ENCODE data around the gene KIAA1217. TPM values are rescaled to one million over a fixed set of nuclear protein-coding genes. Genes with fewer than 3 reads are reported as not detected.

KIAA1217 gene
- polyA plus RNA-seq, 3 donors = 73.9 to 84.0 (median 74.2) TPM

DNA sequence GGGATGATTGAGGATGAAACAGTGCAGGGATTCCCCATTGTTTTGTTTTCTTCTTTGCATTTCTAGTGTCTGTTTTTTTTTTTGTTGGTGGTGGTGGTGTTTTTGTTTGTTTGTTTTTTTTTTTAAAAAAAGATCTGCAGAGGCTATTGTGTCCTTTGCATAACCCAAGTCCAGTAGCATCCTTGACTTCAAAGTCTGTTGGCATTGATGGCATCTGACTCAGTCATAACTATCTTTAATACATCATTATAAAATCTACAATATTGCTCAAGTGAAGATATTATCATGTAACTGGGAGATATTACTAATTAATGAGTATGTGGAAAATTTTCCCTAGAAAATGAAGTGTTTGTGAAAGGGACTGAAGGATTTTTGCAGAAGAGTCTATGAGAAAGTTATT, 70.2 kb downstream of the KIAA1217 start:
- no peak for DNase-seq (ENCODE audit: low read depth in 3 of 3, low spot score in 2 of 3)

DNA sequence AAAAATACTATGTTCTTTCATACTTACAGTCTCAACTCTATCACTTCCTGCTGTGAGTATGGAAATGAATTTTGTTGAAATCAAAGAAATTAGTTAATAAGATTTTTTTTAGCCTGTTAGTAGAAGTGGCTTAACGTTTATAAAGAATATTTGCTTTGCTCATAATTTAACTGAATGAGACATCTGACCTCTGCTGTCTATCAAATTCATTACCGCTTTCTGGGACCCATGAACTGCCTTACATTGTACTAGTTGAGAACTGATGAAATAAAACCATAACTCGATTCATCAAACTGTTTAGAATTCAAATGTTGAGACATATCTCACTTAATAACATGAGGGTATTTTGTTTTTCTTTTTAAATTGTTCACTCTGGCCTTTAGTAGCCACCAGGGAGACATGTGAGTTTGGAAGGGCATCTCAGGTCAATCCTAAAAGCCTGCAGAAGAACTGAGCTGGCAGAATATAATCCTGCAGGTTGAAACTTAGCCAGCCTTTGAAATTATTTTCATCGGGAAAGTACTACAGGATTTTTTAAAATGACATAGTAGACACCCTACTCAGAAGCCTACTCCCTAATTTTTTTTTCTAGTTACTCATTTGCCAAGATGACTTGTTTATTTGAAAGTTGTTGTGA, 78.7 kb downstream of the KIAA1217 start:
- DNase-seq (ENCODE audit: low read depth in 3 of 3, low spot score in 2 of 3) = no peak

DNA sequence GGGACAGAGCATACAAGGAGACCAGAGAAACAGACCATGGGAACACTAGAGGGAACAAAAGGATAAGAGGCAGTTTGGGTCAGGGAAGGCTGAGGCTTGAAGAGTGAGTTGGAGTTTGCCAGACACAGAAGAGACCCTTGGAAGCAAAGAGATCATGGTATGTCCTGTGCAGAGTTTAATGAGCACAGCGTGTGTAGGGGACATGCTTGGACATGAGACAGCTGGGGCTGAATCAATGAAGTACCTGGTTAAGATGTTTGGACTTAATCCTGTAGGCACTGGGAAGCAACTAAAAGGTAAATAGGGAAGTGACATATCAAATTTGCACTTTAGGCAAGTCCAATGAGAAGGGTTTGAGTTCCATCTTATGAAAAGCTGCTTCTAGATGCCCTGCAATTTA, 79.6 kb downstream of the KIAA1217 start:
- DNase-seq (ENCODE audit: low read depth in 3 of 3, low spot score in 2 of 3) = no peak

DNA sequence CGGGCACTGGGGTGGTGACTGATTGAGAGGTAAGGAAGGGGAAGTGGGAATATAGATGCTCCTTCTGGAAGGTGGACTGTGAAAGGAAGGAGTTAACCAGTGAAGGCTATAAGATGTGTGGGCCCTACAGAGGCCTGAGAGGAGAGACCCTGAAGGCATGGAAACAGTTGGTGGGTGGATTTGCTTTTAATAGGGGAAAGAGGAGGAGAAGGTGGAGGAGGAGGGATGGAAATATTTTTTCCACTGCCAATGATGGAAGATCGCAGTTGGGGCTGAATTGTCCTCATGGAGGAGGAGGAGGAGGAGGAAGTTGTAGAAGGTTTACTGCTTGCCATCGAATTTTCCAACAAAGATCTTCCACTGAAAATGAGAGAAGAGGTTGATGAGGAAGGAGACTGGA, 80.3 kb downstream of the KIAA1217 start:
- no peak for DNase-seq (ENCODE audit: low read depth in 3 of 3, low spot score in 2 of 3)

DNA sequence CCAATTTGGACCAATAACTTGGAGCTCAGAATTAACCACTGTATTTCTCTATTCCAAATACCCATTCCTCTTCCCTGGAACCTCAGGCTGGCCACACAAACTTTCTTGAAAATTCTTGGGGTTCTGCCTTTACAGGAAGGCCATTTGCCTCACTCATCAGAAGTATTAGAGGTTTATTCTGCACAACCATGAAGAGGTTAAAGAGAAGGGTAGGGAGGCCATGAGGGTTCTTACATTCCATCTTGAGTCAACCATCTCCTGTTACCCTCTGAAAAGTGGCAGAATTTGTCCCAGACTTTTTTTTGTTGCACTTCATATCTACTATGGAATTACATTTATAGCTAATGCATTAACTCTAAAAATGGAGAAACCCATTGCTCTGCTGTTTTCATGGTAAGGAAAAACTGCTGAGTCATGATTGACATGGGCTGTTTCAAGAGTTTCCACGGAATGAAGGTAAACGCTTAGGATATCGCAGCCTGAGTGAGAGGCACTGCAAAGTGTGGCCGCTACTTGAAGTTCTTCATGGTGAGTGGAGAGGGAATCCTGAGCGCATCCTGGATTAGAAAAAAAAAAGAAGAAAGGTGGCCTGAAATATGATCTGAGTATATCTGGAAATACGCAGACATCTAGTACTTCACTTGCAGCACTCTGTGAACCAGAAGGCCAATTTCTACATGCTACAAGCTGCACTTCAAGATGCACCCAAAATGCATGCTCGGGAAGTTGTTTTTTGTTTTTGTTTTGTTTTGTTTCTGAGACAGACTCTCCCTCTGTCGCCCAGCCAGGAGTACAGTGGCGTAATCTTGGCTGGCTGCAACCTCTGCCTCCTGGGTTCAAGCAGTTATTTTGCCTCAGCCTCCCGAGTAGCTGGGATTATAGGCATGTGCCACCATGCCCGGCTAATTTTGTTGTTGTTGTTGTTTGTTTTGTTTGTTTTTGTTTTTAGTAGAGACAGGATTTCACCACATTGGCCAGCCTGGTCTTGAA, 83.7 kb downstream of the KIAA1217 start:
- DNase-seq (ENCODE audit: low read depth in 3 of 3, low spot score in 2 of 3) = no peak

DNA sequence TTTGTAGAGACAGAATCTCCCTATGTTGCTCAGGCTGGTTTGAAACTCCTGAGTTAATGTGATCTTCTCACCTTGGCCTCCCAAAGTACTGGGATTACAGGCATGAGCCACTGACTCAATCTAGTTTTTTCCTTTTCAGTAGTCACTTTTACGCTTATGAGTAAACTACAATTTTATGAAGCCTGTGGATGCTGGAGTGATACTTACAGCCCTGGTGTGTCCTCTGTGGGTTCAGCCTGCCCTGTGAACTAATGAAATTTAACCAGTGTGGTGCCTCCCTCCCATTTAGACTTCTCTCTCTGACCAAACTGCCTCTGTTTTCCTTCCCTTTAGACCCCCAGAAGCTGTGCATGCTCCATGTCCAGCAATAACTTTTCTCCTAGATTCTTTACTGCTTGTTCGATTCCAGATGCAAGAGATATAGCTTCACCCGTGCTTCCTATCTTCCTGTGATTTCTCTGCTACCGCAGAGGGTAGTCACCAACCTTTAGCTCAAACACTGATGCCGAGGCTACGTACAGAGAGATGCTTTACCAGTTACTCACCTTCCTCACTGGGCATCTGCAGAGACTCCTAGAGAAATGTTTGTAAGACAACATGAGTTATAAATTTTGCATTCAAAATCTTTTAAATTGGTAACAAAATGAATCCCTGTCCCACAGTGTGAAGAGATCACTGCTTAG, 90.8 kb downstream of the KIAA1217 start:
- DNase-seq (ENCODE audit: low read depth in 3 of 3, low spot score in 2 of 3) = no peak

DNA sequence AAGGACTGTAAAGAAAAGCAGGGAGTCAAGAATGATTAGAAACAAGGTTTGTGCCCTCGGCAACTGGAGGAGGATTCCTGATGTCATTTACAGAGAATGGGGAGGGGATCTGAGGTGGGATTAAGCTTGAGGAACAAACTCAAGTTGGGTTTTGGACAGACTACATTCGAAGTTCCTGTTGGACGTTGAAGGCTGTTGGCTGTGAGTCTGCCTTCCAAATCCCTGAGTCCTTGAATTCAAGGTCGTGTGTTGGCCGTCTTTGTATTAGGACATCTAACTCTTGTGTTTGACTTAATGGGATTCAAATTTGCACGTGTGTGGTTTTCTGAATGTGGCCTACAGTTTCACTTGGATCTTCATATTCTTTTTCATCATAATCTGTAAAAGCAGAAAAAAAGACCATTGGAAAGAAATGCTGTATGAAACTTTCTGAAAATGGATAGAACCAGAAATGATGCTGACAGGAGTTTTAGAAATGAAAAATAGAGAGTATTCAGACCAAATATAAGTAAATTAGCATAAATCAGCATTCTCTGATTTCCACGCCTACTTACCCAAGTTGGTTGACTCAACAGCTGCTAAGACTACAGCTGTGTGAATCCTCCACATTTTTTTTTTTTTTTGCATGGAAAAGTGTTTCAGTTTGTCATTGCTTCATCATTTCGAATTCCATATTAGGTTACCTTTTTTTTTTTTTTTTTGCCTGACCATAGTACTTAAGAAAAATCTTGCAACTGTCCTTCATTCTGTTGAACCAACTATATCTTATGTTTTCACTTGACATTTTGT, 94.8 kb downstream of the KIAA1217 start:
- DNase-seq (ENCODE audit: low read depth in 3 of 3, low spot score in 2 of 3) = no peak

DNA sequence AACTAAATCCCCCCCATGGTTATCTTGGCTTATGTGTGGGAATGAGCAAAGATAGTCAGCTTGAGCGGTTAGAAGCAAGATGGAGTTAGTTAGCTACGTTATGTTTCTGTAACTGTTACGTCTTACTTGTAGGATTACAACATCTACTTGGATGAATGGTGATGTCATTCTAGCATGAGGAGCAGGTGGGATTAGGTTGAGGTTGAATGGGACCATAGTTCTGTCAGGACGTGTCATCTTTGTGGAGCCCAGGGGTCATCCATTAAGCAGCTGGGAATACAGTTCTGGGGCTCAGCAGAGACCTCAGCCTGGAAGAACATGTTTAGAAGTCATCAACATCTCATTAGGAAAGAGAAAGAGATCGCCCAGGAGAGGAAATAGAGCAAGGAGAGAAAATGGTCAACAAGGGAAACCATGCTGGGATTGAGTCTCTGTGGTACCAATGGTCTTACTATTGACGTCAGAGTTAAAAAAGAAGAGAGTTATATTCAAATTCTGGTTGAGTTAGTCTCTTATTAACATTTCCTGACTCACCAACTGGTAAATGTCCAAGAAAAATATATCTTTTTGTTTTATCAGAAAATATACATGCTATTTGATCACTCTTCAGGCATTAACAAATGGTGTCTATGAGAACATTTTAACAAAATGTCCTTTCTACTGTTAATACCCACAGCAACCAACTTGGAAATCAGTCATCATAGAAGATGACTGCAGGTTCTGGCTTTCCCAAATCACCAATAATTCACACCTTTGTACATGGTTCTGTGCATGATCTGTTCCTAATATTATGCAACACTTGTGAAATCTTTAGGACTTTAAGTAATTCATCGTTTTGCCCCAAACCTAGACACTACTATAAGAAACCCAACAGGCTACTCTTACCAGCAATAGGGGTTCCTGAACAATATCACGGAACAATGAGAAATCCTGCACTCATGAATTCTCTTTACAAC, 96.9 kb downstream of the KIAA1217 start:
- no peak for DNase-seq (ENCODE audit: low read depth in 3 of 3, low spot score in 2 of 3)

DNA sequence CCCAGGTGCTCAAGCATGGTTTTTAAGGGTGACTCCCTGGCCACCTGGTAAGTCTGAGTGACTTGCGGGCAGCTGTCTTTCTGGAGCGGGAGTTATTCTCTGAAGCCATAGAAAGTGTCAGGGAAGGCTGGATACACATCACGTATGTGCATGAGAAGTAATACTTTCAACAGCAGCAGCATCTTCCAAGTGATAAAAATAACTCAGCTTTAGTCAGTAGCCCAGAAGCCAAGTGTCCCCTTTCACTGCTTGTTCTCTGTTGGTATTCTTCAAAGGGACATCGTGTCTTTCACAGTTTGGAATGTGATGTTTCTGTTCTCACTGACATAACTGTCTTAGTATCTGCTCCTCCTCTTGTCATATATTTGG, 97.6 kb downstream of the KIAA1217 start:
- no peak for DNase-seq (ENCODE audit: low read depth in 3 of 3, low spot score in 2 of 3)

DNA sequence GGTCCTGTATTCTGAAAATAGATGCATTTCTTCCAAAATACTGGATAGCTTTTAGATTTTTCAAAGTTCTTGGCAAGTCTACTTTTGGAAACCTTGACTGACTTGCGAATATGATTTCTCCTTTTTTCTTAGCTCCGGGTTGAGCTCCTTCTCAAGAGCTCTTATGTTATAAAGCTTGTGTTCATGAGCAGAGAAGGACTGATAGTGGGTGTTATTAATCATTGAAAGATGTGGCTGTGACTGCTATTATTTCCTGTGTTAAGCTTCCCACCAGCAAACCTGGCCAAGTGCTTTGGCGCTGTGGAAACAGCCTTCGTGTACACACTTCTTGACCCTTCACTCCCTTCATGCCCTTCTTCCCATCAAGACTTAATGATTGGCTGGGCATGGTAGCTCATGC, 98.2 kb downstream of the KIAA1217 start:
- DNase-seq (ENCODE audit: low read depth in 3 of 3, low spot score in 2 of 3) = no peak

DNA sequence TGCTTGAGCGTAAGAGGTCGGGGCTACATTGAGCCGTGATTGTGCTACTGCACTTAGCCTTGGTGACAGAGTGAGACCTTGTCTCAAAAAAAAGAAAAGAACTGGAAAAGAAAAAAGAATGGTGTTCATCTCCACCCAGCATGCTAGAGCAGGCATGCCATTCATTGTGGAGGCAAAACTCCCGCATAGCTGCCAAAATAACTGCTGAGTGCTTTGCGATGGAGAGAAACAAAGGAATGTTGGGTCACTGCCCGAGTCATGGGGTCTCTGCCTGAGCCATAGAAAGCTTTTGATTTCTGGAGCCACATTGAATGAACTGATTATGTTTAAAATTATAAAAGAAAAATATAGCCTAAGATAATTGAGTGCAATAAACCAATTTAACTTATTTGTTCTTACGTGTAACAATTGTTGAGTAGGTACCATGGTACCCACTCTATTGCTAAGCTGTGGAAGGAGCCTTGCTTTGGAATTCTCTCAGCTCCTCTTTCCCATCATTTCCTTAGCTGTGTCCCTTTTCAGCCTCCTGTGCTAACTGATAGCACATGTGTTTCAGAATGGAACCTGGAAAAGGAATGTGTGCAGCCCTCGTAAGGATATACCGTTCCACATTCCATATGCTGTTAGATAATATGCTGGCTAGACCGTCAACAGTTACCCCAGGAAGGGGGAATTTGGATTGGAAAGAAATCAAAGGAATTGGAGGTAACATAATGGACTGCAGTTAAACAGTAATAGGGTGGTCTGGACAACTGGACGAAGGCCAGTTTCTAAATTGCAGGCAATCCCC, 99.0 kb downstream of the KIAA1217 start:
- no peak for DNase-seq (ENCODE audit: low read depth in 3 of 3, low spot score in 2 of 3)

DNA sequence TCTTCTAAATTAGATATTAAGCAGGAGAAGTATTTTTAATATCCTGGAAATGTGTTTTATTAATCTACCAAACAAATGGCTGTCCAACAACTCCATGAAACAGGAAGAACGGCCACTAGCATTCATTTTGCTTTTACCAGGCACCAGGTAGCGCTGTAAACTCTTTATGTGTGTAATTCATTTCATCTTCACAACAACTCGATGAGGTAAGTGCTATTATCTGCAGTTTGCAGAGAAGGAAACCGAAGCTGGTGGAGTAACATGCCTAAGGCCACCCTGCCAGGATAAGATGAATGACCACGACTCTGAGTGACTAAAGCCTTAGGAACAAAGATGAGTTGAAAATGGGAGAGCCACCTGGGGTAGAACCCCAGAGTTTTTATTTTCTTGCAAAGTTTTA, 101.2 kb downstream of the KIAA1217 start:
- no peak for DNase-seq (ENCODE audit: low read depth in 3 of 3, low spot score in 2 of 3)

DNA sequence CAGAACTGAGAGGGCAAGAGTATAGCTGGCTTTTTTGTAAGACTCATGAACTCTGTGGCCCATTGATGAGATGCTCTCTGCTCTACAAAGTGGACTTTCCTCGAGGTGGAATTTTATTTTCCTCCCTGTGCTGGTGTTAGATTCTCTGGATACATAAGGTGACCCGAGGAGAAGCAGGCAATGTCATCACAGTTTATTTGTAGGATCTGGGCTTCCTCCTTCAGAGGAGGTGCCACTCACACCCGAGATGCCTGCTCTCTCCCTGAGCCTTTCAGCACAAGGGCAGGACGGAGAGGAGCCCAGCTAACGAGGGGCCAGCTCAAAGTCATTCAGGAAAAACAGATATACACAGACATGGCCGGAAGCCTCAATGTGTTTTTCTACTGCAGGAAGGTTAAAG, 103.0 kb downstream of the KIAA1217 start:
- DNase-seq (ENCODE audit: low read depth in 3 of 3, low spot score in 2 of 3) = no peak

DNA sequence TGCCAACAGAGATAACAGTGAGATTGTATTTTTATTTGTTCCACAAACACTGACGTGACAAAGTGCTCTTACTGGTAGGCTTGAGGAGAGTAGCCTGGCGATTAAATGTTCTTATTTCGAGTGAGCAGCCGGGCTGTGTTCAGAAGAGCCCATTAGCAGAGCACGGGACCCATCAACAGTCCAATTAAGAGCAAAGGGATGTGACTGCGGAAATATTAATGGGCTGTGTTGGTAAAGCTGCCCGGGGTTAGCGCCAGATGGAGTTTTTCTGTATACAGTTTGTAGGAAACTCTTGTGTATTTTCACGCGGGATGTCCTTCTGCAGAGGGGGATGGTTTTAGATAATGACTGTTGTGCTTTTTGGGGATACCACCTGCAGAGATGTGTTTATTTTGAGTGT, 104.3 kb downstream of the KIAA1217 start:
- no peak for DNase-seq (ENCODE audit: low read depth in 3 of 3, low spot score in 2 of 3)

DNA sequence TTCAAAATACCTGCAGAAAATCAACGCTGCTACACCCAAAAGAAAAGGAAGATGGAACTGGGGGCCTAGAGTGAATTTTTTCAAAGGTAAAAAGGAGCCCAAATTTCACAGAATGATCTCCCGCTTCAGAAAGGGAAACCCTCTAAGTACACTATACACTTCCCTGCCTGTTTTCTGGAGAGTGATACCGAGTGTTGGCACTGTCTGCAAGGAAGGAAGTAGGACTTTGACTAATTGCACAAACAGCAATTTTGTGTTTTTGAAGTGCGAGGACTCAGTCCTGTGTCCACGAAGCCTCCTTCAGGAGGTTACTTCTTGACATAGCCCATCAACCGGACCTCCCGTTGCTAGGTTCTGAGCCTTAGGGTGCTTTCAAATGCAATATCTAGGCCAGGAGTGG, 106.3 kb downstream of the KIAA1217 start:
- DNase-seq (ENCODE audit: low read depth in 3 of 3, low spot score in 2 of 3) = no peak

DNA sequence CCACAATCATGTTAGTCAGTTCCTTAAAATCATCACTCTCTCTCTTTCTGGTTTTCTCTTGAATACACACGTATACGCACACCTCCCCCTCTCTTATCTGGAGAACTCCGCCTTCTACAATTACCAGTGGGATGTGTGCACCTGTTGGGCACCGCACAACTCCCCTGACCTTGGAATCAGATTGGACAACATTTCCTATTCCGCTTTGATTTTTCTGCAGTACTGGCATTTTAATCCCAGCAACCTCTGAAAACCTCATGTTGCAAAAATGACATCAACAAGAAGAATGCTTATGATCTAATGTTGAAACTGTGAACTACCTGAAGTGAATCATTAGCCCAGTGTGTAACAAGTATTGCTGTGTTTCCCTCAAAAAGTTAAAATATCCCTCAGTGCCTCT, 109.6 kb downstream of the KIAA1217 start:
- no peak for DNase-seq (ENCODE audit: low read depth in 3 of 3, low spot score in 2 of 3)

DNA sequence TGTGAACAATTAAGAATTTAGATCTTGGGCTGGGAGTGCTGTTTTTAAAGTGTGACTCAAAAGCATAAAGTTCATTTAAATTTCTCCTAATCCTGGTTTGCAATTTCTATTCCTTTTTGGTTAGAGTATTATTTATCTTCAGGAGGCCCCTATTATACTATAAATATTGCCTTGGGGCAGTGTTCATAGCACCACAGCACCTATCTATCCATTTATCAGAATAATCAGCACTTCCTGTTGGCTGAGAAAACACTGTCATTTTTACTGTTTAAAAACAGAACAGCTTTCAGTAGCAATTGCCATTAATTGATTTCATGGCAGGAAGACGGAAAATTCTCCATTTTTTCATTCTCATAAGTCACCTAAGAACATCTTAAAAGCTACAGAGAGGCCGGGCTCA, 111.4 kb downstream of the KIAA1217 start:
- DNase-seq (ENCODE audit: low read depth in 3 of 3, low spot score in 2 of 3) = no peak

DNA sequence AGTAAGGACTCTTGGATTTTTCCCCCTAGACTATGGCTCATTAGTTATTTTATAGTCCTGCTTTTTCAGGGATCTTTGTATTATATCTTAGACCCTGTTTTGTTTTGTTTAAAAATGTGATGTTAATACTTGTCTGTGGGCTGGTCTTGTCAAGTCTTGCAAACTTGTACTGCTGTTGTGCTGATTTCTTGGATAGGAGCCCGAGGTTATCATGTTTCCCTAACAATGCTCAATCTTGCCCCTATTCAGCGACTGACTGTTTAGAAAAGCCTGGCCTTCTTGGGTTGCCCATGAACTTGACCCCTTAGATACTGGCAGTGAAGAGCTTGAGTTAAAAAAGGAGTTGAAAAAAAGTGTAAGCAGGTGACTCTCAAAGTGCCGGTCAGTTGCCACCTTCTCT, 115.7 kb downstream of the KIAA1217 start:
- DNase-seq (ENCODE audit: low read depth in 3 of 3, low spot score in 2 of 3) = no peak

DNA sequence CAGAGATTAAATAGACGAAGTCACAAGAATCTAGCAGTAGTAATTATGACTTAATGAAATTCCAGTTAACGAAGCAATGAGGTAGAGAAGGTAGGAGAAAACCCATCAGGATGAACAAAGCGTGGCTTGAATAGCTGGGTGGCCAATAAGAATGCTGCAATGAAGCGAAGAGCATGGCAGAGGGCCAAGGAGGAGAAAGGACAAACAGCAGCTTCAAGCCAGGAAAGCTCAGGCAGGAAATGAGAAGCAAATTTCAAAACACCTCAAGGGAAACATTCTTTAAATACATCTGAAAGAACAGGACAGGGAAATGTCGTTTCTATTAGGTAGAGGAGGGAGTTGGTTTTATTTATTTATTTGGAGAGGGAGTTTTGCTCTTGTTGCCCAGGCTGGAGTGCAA, 122.5 kb downstream of the KIAA1217 start:
- no peak for DNase-seq (ENCODE audit: low read depth in 3 of 3, low spot score in 2 of 3)
